Raji (cell line): ENCODE results near the gene P2RY11.
A peak's percentile ranks its signal among the peaks of the same experiment; 100 is the strongest.

Experiments used
- POLR2A ChIP-seq: IDR thresholded peaks from 2 replicates; pipeline ENCODE4 v1.6.1; 2011; ENCODE audit warnings: low read depth, low read length, control low read depth; ENCODE audit not compliant: insufficient read depth

Gene P2RY11

GRCh38 chr19:10111405-10111811 is at the start of gene P2RY11:
Gene P2RY11 (plus strand): TSS chr19:10111693. CDS start chr19:10111722, 29 bp downstream.
- no peak for TF ChIP-seq POLR2A

GRCh38 chr19:10061717-10062310 is 49.7 kb upstream of the P2RY11 start:
- no peak for TF ChIP-seq POLR2A

GRCh38 chr19:10068205-10068604 is 43.3 kb upstream of the P2RY11 start:
- TF ChIP-seq POLR2A = no peak

GRCh38 chr19:10069046-10069445 is 42.4 kb upstream of the P2RY11 start:
- TF ChIP-seq POLR2A = no peak

GRCh38 chr19:10070730-10071446 is 40.6 kb upstream of the P2RY11 start:
- TF ChIP-seq POLR2A = no peak

- no peak for TF ChIP-seq POLR2A
These were observed 37.3 kb upstream of the P2RY11 start for GRCh38 chr19:10074153-10074552.

GRCh38 chr19:10076535-10076934 is 35.0 kb upstream of the P2RY11 start:
- no peak for TF ChIP-seq POLR2A

- no peak for TF ChIP-seq POLR2A
These were observed 33.2 kb upstream of the P2RY11 start for GRCh38 chr19:10078329-10078728.

GRCh38 chr19:10079031-10079453 is 32.5 kb upstream of the P2RY11 start:
- TF ChIP-seq POLR2A = no peak

- TF ChIP-seq POLR2A = no peak
These were observed 27.6 kb upstream of the P2RY11 start for GRCh38 chr19:10083911-10084310.

GRCh38 chr19:10084803-10085202 is 26.7 kb upstream of the P2RY11 start:
- TF ChIP-seq POLR2A = no peak

GRCh38 chr19:10085641-10086590 is 25.6 kb upstream of the P2RY11 start, which contains the start of gene SHFL:
Gene SHFL (plus strand): TSS chr19:10086317. CDS start chr19:10086428, 111 bp downstream.
- TF ChIP-seq POLR2A = peak; percentile 51

GRCh38 chr19:10086591-10087192 is 24.8 kb upstream of the P2RY11 start:
- no peak for TF ChIP-seq POLR2A

- TF ChIP-seq POLR2A = no peak
These were observed 24.0 kb upstream of the P2RY11 start for GRCh38 chr19:10087296-10088061.

- no peak for TF ChIP-seq POLR2A
These were observed 22.4 kb upstream of the P2RY11 start for GRCh38 chr19:10088949-10089554.
